ENCODE data around the gene ARHGEF37. TPM values are rescaled to one million over a fixed set of nuclear protein-coding genes. Genes with fewer than 3 reads are reported as not detected.

Gene ARHGEF37
- total RNA-seq, 5 donors from 2014 or later (not counting 1 experiment from before 2014, with no cell fraction given): 0.07 to 1.0 (median 0.59) TPM; not detected in 1

- H3K36me3 ChIP-seq (ENCODE audit: control insufficient read depth in 2 of 2, extremely low read depth in 1 of 2, insufficient read depth in 1 of 2, low read length in 1 of 2): peaks cover 0 to 2% of the 10 kb centered on the region in 2 donors
- no peaks in the 10 kb centered on the region for H3K27me3 ChIP-seq (replicated peaks in 1 of 2; ENCODE audit: control insufficient read depth in 2 of 2, extremely low read depth in 1 of 2, insufficient read depth in 2 of 2, low read length in 1 of 2)
- POLR2A ChIA-PET: no interaction called here
- H3K4me3 Mint-ChIP-seq: peak overlapping the region in 1 of 3 donors; percentile 23
- peaks cover 0 to 5% (median 0%) of the 10 kb centered on the region in 3 donors for H3K9me3 Mint-ChIP-seq
- WGBS (ENCODE audit: insufficient coverage): 65% methylated on average over 9 of the region's 11 CpGs
- H3K4me1 ChIP-seq (ENCODE audit: control insufficient read depth in 1 of 2, extremely low read depth in 1 of 2, insufficient read depth in 2 of 2, low read length in 2 of 2): peaks cover 0 to 18% of the 10 kb centered on the region in 2 experiments
- H3K27ac ChIP-seq (ENCODE audit: low read length): no peak overlapping the region
- peak overlapping the region in 1 of 2 donors; percentile 62 for H3K27ac Mint-ChIP-seq
- CTCF ChIA-PET: interaction anchor here in 1 of 2 donors (1.1 kb wide), 1 partner anchor 14 kb away, joined by 3 read pairs; no protein-coding TSS in a partner anchor
- no peaks in the 10 kb centered on the region for H3K27me3 Mint-ChIP-seq
- peaks cover 11 to 17% (median 12%) of the 10 kb centered on the region in 3 donors for H3K4me1 Mint-ChIP-seq
- H3K4me3 ChIP-seq (ENCODE audit: control insufficient read depth in 1 of 2, extremely low read depth in 1 of 2, low read length in 1 of 2): no peak overlapping the region
- DNase-seq: peak in 1 of 35 experiments; percentile 14
- H3K36me3 Mint-ChIP-seq: no peaks in the 10 kb centered on the region
- peak in 1 of 4 experiments; percentile 35 for ATAC-seq (replicated peaks in 1 of 4)
- H3K9me3 ChIP-seq: no peaks in the 10 kb centered on the region
Observed at GRCh38 chr5:149605998-149606724, 24.9 kb downstream of the ARHGEF37 start.

DNA sequence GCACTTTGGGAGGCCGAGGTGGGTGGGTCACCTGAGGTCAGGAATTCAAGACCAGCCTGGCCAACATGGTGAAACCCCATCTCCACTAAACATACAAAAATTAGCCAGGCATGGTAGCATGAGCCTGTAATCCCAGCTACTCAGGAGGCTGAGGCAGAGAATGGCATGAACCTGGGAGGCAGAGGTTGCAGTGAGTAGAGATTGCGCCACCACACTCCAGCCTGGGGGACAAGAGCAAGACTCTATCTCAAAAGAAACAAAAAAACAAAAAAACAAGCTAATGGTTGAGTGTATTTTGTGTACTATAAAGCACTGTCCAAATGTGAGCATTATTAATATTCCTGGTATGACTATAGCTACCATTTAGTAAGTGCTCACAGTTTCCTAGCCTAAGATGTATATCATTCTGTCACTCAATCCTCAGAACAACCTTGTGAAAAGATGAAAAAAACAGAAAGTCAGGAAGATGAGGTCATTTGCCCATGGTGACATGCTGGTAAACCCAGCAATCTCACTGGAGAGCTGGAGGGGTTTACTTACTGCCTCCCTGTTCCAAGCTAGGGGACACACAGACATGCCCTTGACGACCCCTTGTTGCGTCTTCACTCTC lies 27.7 kb downstream of the ARHGEF37 start:
- H3K4me1 Mint-ChIP-seq: peaks cover 11 to 17% (median 12%) of the 10 kb centered on the region in 3 donors
- DNase-seq (no peak), ATAC-seq (replicated peaks in 1 of 4) (no peak)
- peaks cover 0 to 5% (median 0%) of the 10 kb centered on the region in 3 donors for H3K9me3 Mint-ChIP-seq
- H3K27ac Mint-ChIP-seq: no peak overlapping the region
- Histone ChIP-seq H3K27ac (ENCODE audit: low read length) (no peak overlapping the region), H3K4me3 (ENCODE audit: control insufficient read depth in 1 of 2, extremely low read depth in 1 of 2, low read length in 1 of 2) (no peak overlapping the region), H3K9me3 (no peaks in the 10 kb centered on the region), H3K27me3 (replicated peaks in 1 of 2; ENCODE audit: control insufficient read depth in 2 of 2, extremely low read depth in 1 of 2, insufficient read depth in 2 of 2, low read length in 1 of 2) (peaks cover 0 to 2% of the 10 kb centered on the region in 2 experiments), H3K4me1 (ENCODE audit: control insufficient read depth in 1 of 2, extremely low read depth in 1 of 2, insufficient read depth in 2 of 2, low read length in 2 of 2) (peaks cover 0 to 18% of the 10 kb centered on the region in 2 experiments), H3K36me3 (ENCODE audit: control insufficient read depth in 2 of 2, extremely low read depth in 1 of 2, insufficient read depth in 1 of 2, low read length in 1 of 2) (peaks cover 0 to 2% of the 10 kb centered on the region in 2 donors)
- POLR2A ChIA-PET: no interaction called here
- WGBS (ENCODE audit: insufficient coverage): 94% methylated on average over 2 of the region's 4 CpGs
- CTCF ChIA-PET: interaction anchor here in 1 of 2 donors (0.5 kb wide), 1 partner anchor 58 kb away, joined by 3 read pairs; no protein-coding TSS in a partner anchor
- H3K4me3 Mint-ChIP-seq: no peak overlapping the region
- H3K36me3 Mint-ChIP-seq: no peaks in the 10 kb centered on the region
- H3K27me3 Mint-ChIP-seq: no peaks in the 10 kb centered on the region

DNA sequence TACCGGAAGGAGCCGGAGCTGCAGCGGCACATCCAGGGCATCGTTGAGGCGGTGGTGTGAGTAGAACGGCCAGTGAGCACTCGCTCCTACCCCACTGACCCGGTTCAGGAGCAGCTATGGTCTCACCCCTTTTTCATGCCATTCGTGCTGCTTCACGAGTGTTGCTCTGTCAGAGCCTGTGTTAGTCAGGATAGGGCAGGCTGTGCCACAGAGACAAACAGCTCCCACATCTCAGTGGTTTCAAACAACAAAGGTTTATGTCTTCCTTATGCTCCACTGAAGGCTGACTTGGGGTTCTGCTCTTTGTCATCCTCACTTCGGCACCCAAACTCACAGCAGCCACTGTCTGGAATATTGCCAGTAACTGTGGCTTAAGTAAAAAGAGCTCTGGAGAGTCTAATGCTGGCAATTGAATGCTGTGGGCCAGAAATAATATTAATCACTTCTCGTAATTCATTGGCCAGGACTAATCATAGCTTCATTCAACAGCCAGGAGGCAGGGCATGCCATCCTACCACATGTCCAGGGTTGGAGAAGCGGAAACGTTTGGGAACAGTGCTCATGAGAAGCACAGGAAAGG lies 28.4 kb downstream of the ARHGEF37 start:
- Histone ChIP-seq H3K9me3 (no peaks in the 10 kb centered on the region), H3K4me1 (ENCODE audit: control insufficient read depth in 1 of 2, extremely low read depth in 1 of 2, insufficient read depth in 2 of 2, low read length in 2 of 2) (peaks cover 0 to 18% of the 10 kb centered on the region in 2 experiments), H3K27me3 (replicated peaks in 1 of 2; ENCODE audit: control insufficient read depth in 2 of 2, extremely low read depth in 1 of 2, insufficient read depth in 2 of 2, low read length in 1 of 2) (peaks cover 0 to 2% of the 10 kb centered on the region in 2 experiments), H3K4me3 (ENCODE audit: control insufficient read depth in 1 of 2, extremely low read depth in 1 of 2, low read length in 1 of 2) (no peak overlapping the region), H3K27ac (ENCODE audit: low read length) (no peak overlapping the region), H3K36me3 (ENCODE audit: control insufficient read depth in 2 of 2, extremely low read depth in 1 of 2, insufficient read depth in 1 of 2, low read length in 1 of 2) (peaks cover 0 to 2% of the 10 kb centered on the region in 2 donors)
- H3K4me3 Mint-ChIP-seq: no peak overlapping the region
- peaks cover 11 to 17% (median 12%) of the 10 kb centered on the region in 3 donors for H3K4me1 Mint-ChIP-seq
- ATAC-seq (replicated peaks in 1 of 4) (no peak), DNase-seq (no peak)
- ChIA-PET POLR2A (no interaction called here), CTCF (no interaction called here)
- H3K9me3 Mint-ChIP-seq: peaks cover 0 to 5% (median 0%) of the 10 kb centered on the region in 3 donors
- H3K27ac Mint-ChIP-seq: no peak overlapping the region
- no peaks in the 10 kb centered on the region for H3K27me3 Mint-ChIP-seq
- no peaks in the 10 kb centered on the region for H3K36me3 Mint-ChIP-seq
- 97% methylated on average over 10 of the region's 14 CpGs for WGBS (ENCODE audit: insufficient coverage)

DNA sequence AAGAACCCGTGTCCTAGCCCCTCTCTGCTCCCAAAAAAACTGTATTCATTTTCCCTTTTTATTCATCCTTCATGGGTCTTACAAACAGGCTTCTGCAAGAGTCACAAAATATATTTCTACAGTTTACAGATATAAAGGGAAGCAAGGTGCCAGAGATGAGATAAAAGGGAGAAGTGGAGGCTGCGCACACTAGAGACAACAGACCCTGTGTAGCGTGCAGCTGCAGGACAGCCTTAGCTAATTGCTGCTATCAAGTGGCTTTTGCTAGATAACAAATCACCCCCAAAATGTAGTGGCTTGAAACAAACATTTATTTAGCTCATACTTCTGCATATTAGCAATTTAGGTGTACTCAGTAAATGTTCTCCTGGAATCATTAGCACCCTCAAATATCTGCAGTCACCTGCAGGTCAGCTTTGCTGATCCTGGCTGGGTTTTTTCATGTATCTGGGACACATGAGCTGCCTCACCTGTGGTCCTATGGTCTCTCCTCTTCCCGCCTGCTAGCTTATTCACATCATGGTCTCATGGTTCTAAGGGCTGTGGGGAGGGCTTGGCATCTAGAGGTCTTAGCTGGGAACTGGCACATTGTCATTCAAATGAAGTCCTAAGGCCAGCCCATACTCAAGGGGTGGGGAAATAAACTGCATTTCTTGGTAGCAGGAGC lies 29.4 kb downstream of the ARHGEF37 start:
- no peak for DNase-seq
- ATAC-seq (replicated peaks in 1 of 4): no peak
- no peaks in the 10 kb centered on the region for H3K36me3 Mint-ChIP-seq
- POLR2A ChIA-PET: no interaction called here
- H3K27ac Mint-ChIP-seq: no peak overlapping the region
- Histone ChIP-seq H3K4me1 (ENCODE audit: control insufficient read depth in 1 of 2, extremely low read depth in 1 of 2, insufficient read depth in 2 of 2, low read length in 2 of 2) (peaks cover 0 to 16% of the 10 kb centered on the region in 2 experiments), H3K9me3 (no peaks in the 10 kb centered on the region), H3K27ac (ENCODE audit: low read length) (no peak overlapping the region), H3K4me3 (ENCODE audit: control insufficient read depth in 1 of 2, extremely low read depth in 1 of 2, low read length in 1 of 2) (no peak overlapping the region), H3K36me3 (ENCODE audit: control insufficient read depth in 2 of 2, extremely low read depth in 1 of 2, insufficient read depth in 1 of 2, low read length in 1 of 2) (peaks cover 0 to 2% of the 10 kb centered on the region in 2 donors), H3K27me3 (replicated peaks in 1 of 2; ENCODE audit: control insufficient read depth in 2 of 2, extremely low read depth in 1 of 2, insufficient read depth in 2 of 2, low read length in 1 of 2) (peaks cover 0 to 2% of the 10 kb centered on the region in 2 experiments)
- CTCF ChIA-PET: no interaction called here
- peaks cover 0 to 5% (median 0%) of the 10 kb centered on the region in 3 donors for H3K9me3 Mint-ChIP-seq
- no peak overlapping the region for H3K4me3 Mint-ChIP-seq
- no peaks in the 10 kb centered on the region for H3K27me3 Mint-ChIP-seq
- peaks cover 10 to 14% (median 12%) of the 10 kb centered on the region in 3 donors for H3K4me1 Mint-ChIP-seq
- 100% methylated on average over 1 of the region's 4 CpGs for WGBS (ENCODE audit: insufficient coverage)

GRCh38 chr5:149611326-149611725 lies 30.0 kb downstream of the ARHGEF37 start:
- DNase-seq (no peak), ATAC-seq (replicated peaks in 1 of 4) (no peak)
- Mint-ChIP-seq H3K27ac (no peak overlapping the region), H3K27me3 (no peaks in the 10 kb centered on the region), H3K36me3 (no peaks in the 10 kb centered on the region), H3K9me3 (peaks cover 0 to 5% (median 0%) of the 10 kb centered on the region in 3 donors), H3K4me3 (no peak overlapping the region), H3K4me1 (peaks cover 4 to 8% (median 6%) of the 10 kb centered on the region in 3 donors)
- POLR2A ChIA-PET: interaction anchor here in 1 of 2 donors (0.5 kb wide), 1 partner anchor 9 kb away, joined by 3 read pairs; no protein-coding TSS in a partner anchor
- Histone ChIP-seq H3K4me3 (ENCODE audit: control insufficient read depth in 1 of 2, extremely low read depth in 1 of 2, low read length in 1 of 2) (no peak overlapping the region), H3K4me1 (ENCODE audit: control insufficient read depth in 1 of 2, extremely low read depth in 1 of 2, insufficient read depth in 2 of 2, low read length in 2 of 2) (peaks cover 0 to 10% of the 10 kb centered on the region in 2 experiments), H3K9me3 (no peaks in the 10 kb centered on the region), H3K36me3 (ENCODE audit: control insufficient read depth in 2 of 2, extremely low read depth in 1 of 2, insufficient read depth in 1 of 2, low read length in 1 of 2) (peaks cover 0 to 2% of the 10 kb centered on the region in 2 donors), H3K27me3 (replicated peaks in 1 of 2; ENCODE audit: control insufficient read depth in 2 of 2, extremely low read depth in 1 of 2, insufficient read depth in 2 of 2, low read length in 1 of 2) (peaks cover 0 to 2% of the 10 kb centered on the region in 2 experiments), H3K27ac (ENCODE audit: low read length) (no peak overlapping the region)
- CTCF ChIA-PET: no interaction called here
- WGBS (ENCODE audit: insufficient coverage): 48% methylated on average over 2 of the region's 5 CpGs
